Measurements from ENCODE around the gene MAP7D2.
A peak's percentile ranks its signal among the peaks of the same experiment; 100 is the strongest.
"Not testable (repeated sequence)": the region's sequence is repeated elsewhere in the genome, so short reads cannot be mapped to it uniquely, and the experiment has no call there.

Gene MAP7D2
- total RNA-seq, result 0.17 to 2.2 reads per million in 2 donors

DNA sequence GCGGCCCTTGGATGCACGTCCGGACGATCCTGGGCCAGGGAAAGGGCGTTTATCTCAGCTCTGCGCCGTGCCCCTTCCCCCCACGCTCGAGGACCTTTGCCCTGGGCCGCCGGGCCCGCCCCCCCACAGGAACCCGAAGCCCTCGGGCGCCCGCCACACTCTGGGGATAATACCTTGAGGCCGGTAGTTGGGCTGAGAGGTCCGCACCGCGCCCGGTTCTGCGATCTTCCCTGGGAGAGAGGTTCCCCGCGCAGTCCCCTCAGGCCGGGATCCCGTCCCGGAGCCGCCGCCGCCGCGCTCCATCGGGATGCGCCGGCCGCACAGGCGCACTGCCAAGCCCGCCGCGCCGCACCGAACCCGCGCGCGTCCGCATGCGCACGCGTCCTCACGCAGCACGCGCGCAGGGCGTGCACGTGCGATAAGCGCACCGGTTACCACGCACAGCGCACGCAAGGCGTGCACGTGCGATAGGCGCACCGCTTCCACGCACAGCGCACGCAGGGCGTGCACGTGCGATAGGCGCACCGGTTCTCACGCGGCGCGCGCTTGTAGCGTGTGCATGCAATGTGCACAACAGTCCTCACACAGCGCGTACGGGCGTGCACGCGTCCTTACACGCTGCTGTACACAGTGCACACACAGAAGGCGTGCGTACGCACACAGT, at the start of gene MAP7D2:
Gene MAP7D2 (minus strand): TSS at position 331 of the 664 bp plus-strand sequence. CDS start 28 bp downstream, at position 303.
- DNase-seq, result no peak

DNA sequence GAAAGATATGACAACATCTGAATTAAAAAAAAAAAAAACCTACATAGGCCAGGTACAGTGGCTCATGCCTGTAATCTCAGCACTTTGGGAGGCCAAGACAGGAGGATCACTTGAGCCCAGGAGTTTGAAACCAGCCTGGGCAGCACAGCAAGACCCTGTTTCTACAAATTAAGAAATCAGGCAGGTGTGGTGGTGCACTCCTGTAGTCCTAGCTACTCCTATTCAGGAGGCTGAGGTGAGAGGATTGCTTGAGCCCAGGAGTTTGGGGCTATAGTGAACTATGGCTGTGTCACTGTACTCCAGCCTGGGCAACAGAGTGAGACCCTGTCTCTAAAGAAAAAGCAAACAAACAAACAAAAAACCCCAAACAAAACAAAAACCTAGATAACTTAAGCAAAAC, 45.8 kb upstream of the MAP7D2 start:
- not testable (repeated sequence) for DNase-seq

DNA sequence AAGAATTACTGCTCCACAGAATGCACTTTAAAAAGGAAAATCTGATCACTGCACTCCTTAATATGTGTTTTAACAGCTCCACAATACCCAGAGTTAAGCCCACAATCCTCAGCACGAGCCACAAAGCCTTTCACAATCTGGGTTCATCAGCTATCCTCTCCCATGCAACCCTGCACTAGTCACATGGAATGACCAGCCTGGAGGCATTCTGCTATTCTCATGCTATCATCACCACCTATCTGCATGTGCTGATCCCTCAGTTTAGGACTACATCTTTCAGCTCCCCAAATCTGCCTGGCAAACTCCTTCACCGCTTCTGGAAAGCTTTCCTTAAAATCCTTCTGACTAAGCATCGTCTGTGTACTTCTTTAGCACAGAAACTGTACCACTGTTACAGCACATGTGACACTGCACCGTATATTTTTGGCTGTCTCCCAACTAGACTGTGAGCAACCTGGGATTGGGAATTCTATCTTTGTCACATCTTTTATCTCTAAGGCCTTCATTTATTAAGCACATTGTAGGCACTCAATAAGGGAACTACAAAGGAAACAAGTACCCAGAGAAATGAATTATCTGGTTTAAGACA, 43.2 kb upstream of the MAP7D2 start:
- DNase-seq, result no peak

DNA sequence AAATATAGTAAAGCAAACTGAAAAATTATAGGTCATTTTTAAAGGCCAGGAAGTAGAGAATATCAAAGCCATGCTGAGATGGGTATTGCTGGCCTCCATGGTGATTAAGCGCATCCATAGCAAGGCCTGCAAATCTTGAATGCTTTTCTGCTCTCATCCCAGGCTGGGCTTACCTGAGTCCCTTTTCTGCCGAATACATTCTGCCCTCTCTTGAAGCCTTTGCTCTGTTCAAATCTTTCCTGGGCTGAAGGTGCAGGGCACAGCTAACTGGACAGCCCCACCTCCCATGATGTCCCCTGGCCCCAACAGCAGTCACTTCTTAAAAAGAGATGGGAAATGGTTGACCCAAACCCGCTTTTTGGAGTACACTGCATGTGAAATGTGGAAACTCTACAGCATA, 35.0 kb upstream of the MAP7D2 start:
- DNase-seq, result no peak

DNA sequence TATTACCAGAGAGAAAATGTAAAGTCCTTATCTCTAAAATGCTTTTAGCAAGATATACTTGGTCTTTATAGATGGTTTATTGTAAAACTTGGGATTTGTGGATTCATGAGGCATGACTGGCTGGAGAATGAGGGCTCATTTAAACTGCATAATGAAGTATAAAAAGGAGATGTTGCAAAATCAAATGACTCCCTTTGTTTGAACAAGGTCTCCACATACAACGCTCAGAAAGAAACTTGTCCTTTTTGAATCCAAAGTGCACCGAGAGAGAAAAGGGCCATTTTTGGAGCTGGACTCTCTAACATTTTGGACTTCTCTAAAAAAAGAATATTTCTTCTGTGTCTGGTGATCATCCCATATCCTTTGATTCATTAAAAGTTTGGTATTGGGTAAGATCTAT, 32.6 kb upstream of the MAP7D2 start:
- DNase-seq, result no peak

DNA sequence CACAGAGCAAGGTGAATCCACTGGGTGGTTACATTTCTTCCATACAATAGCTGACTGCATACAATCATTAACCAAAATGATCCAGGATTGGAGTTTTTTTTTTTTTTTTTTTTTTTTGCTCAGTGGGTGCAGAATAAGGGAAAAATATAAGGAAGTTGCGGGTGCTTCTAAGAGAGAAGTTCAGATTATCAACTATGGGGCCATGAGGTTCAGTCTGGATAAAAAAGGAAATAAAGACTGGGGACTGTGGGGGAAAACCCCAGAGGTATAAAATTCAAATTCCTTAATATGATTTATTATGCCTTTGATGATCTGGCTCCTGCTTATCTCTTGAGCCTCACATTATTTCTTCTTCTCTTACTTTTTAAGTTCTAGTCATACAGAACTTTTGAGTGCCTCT, 30.9 kb upstream of the MAP7D2 start:
- DNase-seq, result no peak

DNA sequence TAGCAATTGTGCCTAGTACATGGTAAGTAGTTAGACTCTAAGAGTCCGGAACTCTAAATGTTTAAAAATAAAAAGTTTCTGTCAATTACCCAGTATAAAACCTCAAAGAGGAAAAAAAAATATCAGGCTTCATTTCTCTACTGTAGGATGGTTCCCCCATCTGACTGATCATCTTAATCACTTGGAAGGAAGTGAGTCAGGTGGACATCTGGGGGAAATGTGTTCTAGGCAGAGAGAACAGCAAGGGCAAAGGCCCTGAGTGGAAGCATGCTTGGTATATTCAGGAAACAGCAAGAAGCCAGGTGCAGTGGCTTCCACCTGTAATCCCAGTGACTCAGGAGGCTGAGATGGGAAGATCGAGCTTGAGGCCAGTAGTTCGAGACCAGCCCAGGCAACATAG, 27.8 kb upstream of the MAP7D2 start:
- no peak for DNase-seq

DNA sequence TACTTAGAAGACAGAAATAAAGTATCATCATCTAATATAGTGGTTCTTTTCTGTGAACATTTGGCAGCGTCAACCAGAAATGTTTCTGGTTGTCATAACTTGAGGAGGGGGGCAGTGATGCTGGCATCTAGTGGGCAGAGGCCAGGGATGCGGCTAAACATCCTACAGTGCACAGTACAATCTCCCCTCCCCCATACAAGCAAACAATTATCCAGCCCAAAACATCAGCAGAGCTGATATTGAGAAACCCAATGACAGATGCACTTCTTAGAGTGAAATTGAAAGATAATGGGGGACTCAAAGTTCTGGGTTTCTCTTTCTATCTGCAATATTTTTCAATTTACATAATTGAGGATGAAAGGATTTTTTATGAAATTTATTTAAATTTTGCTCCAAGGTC, 26.9 kb upstream of the MAP7D2 start:
- no peak for DNase-seq

DNA sequence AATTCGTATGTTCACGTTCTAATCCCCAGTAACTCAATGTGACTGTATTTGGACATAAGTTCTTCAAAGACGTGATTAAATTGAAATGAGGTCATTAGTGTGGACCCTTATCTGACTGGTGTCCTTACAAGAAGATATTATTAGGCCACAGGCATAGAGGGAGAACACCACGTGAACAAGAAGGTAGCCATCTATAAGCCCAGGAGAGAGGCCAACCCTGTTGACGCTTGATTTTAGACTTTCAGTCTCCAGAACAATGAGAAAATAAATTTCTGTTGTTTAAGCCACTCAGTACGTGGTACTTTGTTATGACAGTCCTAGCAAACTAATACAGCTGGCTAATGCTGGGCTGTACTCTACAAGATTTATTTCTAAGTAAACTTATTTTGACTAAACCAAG, 26.4 kb upstream of the MAP7D2 start:
- no peak for DNase-seq

DNA sequence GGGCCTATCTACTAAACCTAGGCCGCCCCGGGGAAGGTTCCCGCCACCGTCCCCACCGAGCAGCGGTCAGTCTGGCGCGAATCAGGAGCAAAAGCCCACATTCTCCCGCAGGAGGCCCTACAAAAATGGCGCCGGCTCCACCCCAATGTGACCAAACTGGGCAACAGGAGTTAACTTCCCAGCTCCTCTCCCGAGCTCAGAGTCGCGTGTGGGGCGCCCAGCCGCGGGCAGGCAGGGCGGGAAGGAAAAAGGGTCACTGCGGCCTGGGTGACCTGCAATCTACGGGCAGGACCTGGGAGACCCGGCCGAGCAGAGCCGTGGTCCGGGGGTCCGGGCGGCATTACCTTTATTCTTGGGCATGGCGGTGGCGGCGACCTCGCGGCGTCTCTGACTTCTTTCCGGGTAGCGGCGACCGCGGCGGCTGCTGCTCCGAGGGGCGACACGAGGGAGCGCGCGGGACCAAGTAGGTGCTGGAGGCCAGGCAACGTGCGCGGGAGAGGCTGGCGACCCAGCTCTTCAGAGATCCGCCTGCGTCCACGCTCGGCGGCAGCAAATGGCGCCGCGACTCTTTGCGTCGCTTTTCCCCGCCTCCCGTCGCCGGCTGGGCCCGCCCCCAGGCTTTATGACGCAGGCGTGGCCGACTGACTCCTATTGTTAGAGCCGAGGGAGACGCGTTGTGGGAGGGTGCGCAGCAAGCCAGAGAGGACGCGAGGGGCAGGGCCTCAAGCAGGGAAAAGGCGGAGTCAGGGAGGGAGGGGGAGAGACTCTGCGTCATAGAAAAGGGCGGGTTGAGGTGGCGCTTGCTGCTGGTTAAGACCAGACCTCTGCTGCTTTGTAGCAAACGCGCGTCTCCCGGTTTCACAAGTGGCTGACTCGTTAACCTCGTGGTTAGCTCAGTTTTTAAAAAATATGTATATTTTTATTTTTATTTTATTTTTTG, 24.8 kb upstream of the MAP7D2 start, which contains the start of gene EIF1AX:
Gene EIF1AX (minus strand): TSS at position 558 of the 940 bp plus-strand sequence. CDS start 198 bp downstream, at position 360.
- peak; percentile 93 for DNase-seq

DNA sequence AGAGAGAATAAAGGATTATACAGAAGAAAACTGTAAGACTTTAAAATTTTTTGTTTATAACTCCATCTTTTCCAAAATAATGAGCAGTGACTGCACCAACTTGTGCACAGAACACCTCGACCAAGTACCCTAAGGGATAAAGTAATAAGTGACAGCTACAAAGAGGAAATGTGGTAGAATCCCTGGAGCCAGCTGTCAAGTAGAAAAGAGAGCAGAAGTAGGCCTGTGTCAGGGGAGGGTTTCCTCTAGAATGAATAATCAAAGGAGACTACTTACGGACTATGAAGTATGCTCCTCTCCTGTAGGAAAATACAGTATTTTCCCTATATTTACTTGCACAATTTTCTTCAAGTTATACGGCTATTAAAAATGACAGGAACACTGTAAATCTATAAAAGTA, 23.7 kb upstream of the MAP7D2 start:
- no peak for DNase-seq

DNA sequence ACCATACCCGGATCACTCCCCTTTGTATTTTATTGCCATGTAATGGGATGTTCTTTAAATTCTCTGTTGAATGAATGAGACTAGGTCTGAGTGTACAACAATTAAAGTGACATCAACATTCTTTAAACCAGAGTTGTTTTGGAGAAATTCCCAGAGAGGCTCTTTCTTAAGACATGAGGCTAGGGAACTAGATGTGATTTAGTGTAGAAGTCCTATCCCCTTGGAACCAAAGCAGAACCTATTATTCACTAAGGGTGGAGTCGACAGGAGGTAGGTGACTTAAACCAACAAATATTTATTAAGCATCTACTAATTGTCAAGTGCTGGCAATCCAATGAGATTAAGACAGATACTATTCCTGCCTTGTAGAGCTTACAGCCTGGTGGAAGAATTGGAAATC, 23.3 kb upstream of the MAP7D2 start:
- DNase-seq, result no peak

DNA sequence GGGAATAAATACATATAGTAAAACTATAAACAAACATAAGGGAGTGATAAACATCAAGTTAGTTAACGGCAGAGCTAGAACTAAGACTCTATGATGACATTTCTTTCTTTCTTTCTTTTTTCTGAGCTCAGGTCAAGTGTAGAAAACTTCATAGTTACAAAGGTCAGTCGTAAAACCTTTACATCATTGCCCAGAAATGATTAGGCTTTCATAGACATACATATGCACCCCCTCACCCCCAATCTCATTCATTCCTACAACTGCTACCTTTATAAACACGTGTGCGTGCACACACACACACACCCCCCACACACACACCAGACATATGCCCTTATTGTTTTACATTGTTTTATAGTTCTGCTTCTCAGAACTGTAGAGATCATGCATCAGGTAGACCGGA, 19.2 kb upstream of the MAP7D2 start:
- no peak for DNase-seq

DNA sequence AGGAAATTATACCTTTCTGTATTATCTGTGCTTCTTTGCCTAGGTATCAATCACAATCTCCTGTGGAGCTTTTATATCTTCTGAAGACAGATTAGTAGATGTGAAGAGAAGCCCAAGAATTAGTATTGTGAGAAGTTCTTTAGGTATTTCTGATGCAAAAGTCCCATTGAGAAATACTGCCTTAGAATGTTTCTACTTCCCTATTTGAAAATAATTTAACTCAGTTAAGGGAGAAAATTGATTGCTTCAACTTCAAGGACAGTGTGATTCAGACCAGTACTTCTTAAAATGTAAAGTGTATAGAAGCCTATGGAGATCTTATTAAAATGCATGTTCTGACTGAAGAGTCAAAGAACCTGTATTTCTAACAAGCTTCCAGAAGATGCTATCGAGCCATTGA, 16.0 kb upstream of the MAP7D2 start:
- no peak for DNase-seq

DNA sequence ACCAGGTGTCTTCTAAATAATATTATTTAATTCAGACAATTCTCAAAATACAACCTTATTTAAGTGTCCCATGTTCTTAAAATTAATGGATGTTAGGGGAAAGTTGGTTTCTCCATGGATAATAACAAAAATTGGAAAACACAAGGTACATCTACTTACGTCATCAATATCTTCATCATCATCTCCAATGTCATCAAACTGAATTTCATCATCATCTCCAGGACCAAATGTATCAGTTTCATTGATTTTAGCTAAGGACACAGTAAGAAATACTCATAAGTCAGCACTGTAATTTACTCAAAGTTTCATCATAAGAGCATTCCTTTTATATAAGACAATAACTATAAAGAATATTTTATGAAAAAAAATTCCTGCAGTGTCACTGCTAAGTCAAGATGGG, 13.7 kb upstream of the MAP7D2 start:
- DNase-seq, result no peak

DNA sequence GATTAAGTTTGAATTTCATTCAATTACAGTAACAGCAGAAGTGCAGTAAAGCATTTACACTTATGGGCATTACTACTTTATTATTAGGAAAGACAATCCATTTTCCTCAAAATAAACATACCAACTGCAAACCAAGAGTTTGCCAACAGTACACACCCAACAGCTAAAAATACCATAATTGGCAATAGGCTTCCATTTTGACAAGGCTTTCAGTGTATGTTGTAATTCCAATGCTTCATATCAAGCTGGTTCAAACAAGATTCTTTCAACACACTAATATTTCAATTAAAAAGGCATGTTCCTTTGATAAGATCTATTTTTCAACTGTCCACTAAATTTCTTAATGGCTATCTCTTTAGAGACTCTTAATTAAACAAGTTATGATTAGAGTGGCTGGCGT, 12.8 kb upstream of the MAP7D2 start:
- no peak for DNase-seq

DNA sequence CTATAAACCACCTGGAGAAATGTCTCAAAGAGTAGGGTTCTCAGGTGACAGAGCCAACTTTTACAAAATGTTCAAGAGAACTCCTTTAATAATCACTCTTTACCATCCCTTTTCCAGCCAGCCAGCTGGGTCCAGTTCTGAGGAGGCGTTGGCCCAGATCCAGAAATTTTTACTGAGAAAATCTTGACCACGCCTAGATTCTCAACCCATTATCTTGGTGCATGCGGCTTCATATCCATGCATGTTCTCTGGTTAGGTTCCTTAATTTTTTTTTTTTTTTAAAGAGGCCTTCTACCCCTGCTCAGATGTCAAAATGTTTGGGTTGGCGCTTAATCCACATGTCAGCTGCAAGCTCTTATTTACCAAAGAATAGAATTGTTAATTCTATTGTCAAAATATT, 12.0 kb upstream of the MAP7D2 start:
- no peak for DNase-seq

DNA sequence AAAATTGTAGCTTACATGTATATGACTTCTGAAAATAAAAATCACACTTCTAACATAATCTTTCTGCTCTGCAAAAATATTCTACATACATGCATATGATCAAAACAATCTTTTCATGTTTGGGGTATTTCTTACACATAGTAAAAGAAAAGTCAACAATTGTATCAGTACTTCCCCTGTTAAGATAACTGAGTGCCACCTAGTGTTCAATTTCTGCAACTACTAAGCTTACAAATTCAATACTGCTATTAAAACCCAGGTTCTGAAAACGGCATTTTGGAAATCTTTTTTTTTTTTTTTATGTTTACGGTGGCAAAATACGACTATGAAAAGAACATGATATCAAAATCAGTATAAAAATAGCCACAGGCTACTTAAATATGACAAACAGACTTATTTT, 10.7 kb upstream of the MAP7D2 start:
- DNase-seq, result not testable (repeated sequence)

DNA sequence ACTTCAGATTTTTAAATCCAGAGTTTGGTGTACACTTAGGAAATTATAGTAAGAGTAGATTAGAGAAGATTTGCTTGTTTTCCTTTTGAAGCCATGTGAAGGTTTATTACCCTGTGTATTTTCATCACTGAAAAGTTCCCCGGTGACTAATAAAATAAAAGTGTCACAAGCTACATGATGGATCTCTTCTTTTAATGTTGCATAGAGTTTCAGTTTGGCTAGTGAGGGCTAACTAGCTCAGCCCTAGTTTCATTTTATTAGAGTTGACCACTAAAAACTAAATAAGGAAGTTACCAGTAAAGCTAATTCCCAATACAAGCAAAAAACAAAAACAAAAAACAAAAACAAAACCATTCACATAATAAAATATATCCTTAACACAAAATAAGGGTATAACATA, 10.1 kb upstream of the MAP7D2 start:
- not testable (repeated sequence) for DNase-seq

DNA sequence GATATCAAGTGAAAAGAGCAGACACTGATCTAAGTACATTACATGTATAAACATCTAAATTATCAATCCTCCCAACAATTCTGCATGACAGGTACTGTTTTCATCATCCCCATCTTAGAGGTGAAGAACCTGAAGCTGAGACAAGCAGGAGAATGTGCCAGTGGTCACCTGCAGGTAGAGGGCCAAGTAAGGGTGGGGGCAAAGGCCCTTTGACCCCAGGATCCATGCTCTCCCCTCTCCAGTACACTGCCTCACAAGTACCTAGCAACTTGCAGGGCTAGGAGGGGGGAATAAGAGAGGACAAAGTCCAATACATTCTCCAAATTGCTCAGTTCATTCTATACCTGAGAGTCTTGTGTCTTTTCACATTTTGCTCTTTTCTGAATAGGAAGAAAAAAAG, 8.3 kb upstream of the MAP7D2 start:
- no peak for DNase-seq

DNA sequence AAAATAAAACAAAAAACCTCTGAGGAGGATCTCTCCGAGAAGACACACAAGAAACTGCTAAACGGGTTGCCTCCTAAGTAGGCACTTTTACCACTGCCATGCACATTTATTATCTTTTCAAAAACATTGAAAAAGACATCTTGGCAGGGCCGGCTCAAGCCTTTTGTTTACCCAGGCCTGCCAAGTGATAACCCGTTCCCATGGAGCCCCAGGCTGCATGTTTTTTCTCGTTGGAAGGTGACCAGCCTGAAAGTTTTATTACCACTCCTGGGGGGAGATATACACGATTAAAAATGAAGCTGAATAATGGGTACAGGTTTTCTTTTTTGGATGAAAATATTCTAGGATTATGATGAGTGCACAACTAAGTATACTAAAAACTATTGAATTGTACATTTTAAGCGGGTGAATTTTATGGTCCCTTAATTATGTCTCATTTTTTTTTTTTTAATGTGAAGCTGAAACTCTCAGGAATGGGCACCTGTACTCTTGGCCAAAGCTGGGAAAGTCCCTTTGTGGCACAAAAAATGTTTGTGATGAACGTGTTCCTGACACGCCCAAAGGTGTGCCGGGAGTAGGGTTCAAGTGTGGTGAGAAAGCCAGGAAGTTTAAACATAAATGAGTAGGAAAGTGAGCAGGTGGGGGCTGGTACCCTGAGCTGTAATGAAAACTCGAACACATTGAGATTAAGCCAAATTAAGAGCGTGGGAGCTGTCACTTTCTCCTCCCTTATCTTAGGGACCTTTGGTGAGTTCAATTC, 1.5 kb upstream of the MAP7D2 start:
- no peak for DNase-seq

DNA sequence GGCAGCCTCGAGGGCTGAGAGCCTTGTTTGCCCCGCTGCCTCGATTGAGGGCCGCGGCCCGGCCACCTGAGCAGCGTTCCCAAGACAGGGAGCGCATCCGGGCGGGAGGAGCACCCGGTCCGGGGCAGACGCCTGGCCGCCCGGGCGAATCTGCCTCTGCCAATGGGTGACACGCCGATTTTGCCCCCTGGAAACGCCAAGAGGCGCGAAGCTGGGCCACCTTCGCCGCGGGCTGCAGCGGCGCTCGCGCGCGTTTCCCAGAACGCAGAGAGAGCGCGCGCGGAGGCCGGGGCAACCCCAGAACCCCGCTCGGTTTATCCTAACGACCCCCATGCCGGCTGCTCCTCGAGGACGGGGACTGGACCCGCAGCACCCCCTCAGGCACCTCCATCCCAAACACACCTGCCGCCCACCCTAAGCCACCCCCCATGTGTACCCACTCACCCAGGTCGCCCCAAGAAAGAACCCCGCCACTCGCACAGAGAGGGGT, 575 bp downstream of the MAP7D2 start:
- DNase-seq, result no peak
